IMR-90 (cell line): ENCODE results near the gene CNTN4. TPM values are rescaled to one million over a fixed set of nuclear protein-coding genes. Genes with fewer than 3 reads are reported as not detected.

Experiments
- ATAC-seq: fragments of 200-7000 bp; cut with Tn5 transposase; 2 replicates; pipeline ENCODE4 v1.9.1; 2020; ENCODE audit warnings: low read depth, mild to moderate bottlenecking, moderate library complexity
- BruUV-seq: library from RNA; stranded (reverse); fragments of 400-500 nt; replicated peaks from 2 replicates; lab custom pipeline; 2021; lab: Mats Ljungman, UMichigan
- CTCF ChIA-PET: fragments of 300-600 bp; formaldehyde crosslinking; extraction: SDS; loops from one replicate; lab custom pipeline; 2021; ENCODE audit warnings: antibody characterized with exemption; lab: Yijun Ruan, JAX
- POLR2A ChIA-PET: fragments of 300-600 bp; sonication (Branson Sonifier 250); formaldehyde crosslinking; loops from one replicate; lab custom pipeline; 2022; ENCODE audit warnings: antibody characterized with exemption; ENCODE audit not compliant: unreplicated experiment; lab: Charles Lee
- DNase-seq: peaks from one replicate; pipeline ENCODE4 v3.0.0; 2013
- H2AFZ ChIP-seq: replicated peaks from 2 replicates; pipeline ENCODE3; 2013; ENCODE audit warnings: low read length, mild to moderate bottlenecking; ENCODE audit not compliant: poor library complexity
- H2AK5ac ChIP-seq: 2 replicates; pipeline ENCODE4 v1.6.1; 2013; ENCODE audit warnings: low read depth, low read length, inconsistent platforms
- H2AK9ac ChIP-seq: replicated peaks from 2 replicates; pipeline ENCODE3; 2013; ENCODE audit warnings: mild to moderate bottlenecking, low read depth, low read length, moderate library complexity; ENCODE audit not compliant: poor library complexity
- H2BK120ac ChIP-seq: 2 replicates; pipeline ENCODE4 v1.6.1; 2013; ENCODE audit warnings: low read depth, low read length, inconsistent platforms
- H2BK15ac ChIP-seq: 3 replicates; pipeline ENCODE4 v1.6.1; 2013; ENCODE audit warnings: low read depth, low read length, inconsistent platforms
- H2BK20ac ChIP-seq: 2 replicates; pipeline ENCODE4 v1.6.1; 2013; ENCODE audit warnings: low read depth, mild to moderate bottlenecking, inconsistent platforms, low read length, moderate library complexity
- H2BK5ac ChIP-seq: 2 replicates; pipeline ENCODE4 v1.6.1; 2013; ENCODE audit warnings: mild to moderate bottlenecking, low read depth, low read length, inconsistent platforms; ENCODE audit not compliant: poor library complexity, severe bottlenecking
- H3K14ac ChIP-seq: replicated peaks from 2 replicates; pipeline ENCODE4 v1.6.1; 2013; ENCODE audit warnings: low read depth, low read length, inconsistent platforms
- H3K18ac ChIP-seq: 2 replicates; pipeline ENCODE4 v1.6.1; 2013; ENCODE audit warnings: low read depth, low read length, control low read depth
- H3K23ac ChIP-seq: 2 replicates; pipeline ENCODE4 v1.6.1; 2013; ENCODE audit warnings: low read depth, low read length, inconsistent platforms
- H3K27ac ChIP-seq: 2 replicates; pipeline ENCODE4 v1.5.1; 2013; ENCODE audit warnings: mild to moderate bottlenecking, control low read depth, low read length; ENCODE audit not compliant: insufficient read depth
- H3K27me3 ChIP-seq: 2 replicates; pipeline ENCODE4 v1.6.1; 2013; ENCODE audit warnings: low read length; ENCODE audit not compliant: control insufficient read depth, insufficient read depth
- H3K36me3 ChIP-seq: 2 replicates; pipeline ENCODE4 v1.6.1; 2013; ENCODE audit warnings: low read length, mixed read lengths; ENCODE audit not compliant: control insufficient read depth, insufficient read depth
- H3K4ac ChIP-seq: 2 replicates; pipeline ENCODE4 v1.6.1; 2013; ENCODE audit warnings: low read depth, low read length, inconsistent platforms
- H3K4me1 ChIP-seq: 2 replicates; pipeline ENCODE4 v1.6.1; 2013; ENCODE audit warnings: low read length, mixed read lengths; ENCODE audit not compliant: control insufficient read depth, insufficient read depth
- H3K4me2 ChIP-seq: 2 replicates; pipeline ENCODE4 v1.6.1; 2013; ENCODE audit warnings: low read depth, mild to moderate bottlenecking, control low read depth, low read length, moderate library complexity
- H3K4me3 ChIP-seq: 2 replicates; pipeline ENCODE4 v1.5.1; 2013; ENCODE audit warnings: low read depth, mild to moderate bottlenecking, control low read depth, low read length, moderate library complexity; ENCODE audit not compliant: insufficient read depth
- H3K56ac ChIP-seq: 2 replicates; pipeline ENCODE4 v1.6.1; 2013; ENCODE audit warnings: low read length, inconsistent platforms; ENCODE audit not compliant: insufficient read depth; ENCODE audit errors: extremely low read depth
- H3K79me1 ChIP-seq, 2 experiments: 2 replicates each; pipeline ENCODE4 v1.6.1; 2013; ENCODE audit warnings: low read length in 2 of 2, inconsistent platforms in 1 of 2, low read depth in 1 of 2
- H3K9ac ChIP-seq: 2 replicates; pipeline ENCODE4 v1.6.1; 2013; ENCODE audit warnings: low read depth, low read length, control low read depth
- H3K9me1 ChIP-seq: 2 replicates; pipeline ENCODE4 v1.6.1; 2013; ENCODE audit warnings: low read length, inconsistent platforms; ENCODE audit not compliant: insufficient read depth
- H3K9me3 ChIP-seq: 2 replicates; pipeline ENCODE4 v1.6.1; 2013; ENCODE audit warnings: low read length; ENCODE audit not compliant: control insufficient read depth, insufficient read depth
- H4K20me1 ChIP-seq: 2 replicates; pipeline ENCODE4 v1.6.1; 2013; ENCODE audit warnings: low read length, inconsistent platforms; ENCODE audit not compliant: insufficient read depth
- H4K5ac ChIP-seq: 2 replicates; pipeline ENCODE4 v1.6.1; 2013; ENCODE audit warnings: mild to moderate bottlenecking, low read depth, low read length, control low read depth
- H4K8ac ChIP-seq, 2 experiments: 2 replicates each; pipeline ENCODE4 v1.6.1; 2013; ENCODE audit warnings: low read depth in 2 of 2, low read length in 2 of 2, control low read depth in 1 of 2, inconsistent platforms in 1 of 2
- H4K91ac ChIP-seq: 2 replicates; pipeline ENCODE4 v1.6.1; 2013; ENCODE audit warnings: low read depth, low read length, inconsistent platforms; ENCODE audit not compliant: insufficient read depth
- CHD1 ChIP-seq: IDR thresholded peaks from 2 replicates; pipeline ENCODE4 v1.6.1; 2012; ENCODE audit warnings: low read depth, low read length, improper control_type of control experiment
- FOS ChIP-seq: fragments of 150-350 bp; IDR thresholded peaks from 2 replicates; pipeline ENCODE4 v1.6.1; 2016; ENCODE audit warnings: low read depth, low read length
- MAZ ChIP-seq: IDR thresholded peaks from 2 replicates; pipeline ENCODE4 v1.6.1; 2012; ENCODE audit warnings: low read depth, mild to moderate bottlenecking, low read length, improper control_type of control experiment, moderate library complexity, borderline replicate concordance
- RAD21 ChIP-seq: IDR thresholded peaks from 2 replicates; pipeline ENCODE4 v1.6.1; 2012; ENCODE audit warnings: low read length, improper control_type of control experiment
- RCOR1 ChIP-seq: IDR thresholded peaks from 2 replicates; pipeline ENCODE4 v1.6.1; 2012; ENCODE audit warnings: mild to moderate bottlenecking, low read length, improper control_type of control experiment; ENCODE audit not compliant: insufficient replicate concordance
- RFX5 ChIP-seq: IDR thresholded peaks from 2 replicates; pipeline ENCODE4 v1.8.0; 2012; ENCODE audit warnings: low read depth, mild to moderate bottlenecking, low read length, moderate library complexity
- WGBS, 2 experiments: methylation state at CpG; one replicate each; pipeline versions ENCODE4 v1.1.5 to v1.1.7; 2013; ENCODE audit warnings: missing lambda C conversion rate in 2 of 2; ENCODE audit not compliant: insufficient read length in 1 of 2; ENCODE audit errors: extremely low coverage in 2 of 2; 5-methylcytosine and 5-hydroxymethylcytosine counted together
- dilution Hi-C: fragments of 300-500 bp; cut with HindIII; formaldehyde crosslinking; loops from one replicate; pipeline ENCODE4 v1.14.3; 2018; ENCODE audit warnings: low sequenced_read_pairs; ENCODE audit not compliant: unreplicated experiment
- in situ Hi-C: fragments of 300-500 bp; cut with MboI; formaldehyde crosslinking; loops from 3 replicates; pipeline ENCODE4 v1.14.3; 2019; ENCODE audit warnings: low sequenced_read_pairs, inconsistent platforms, mixed read lengths
- intact Hi-C: fragments of 100-400 bp; cut with micrococcal nuclease; formaldehyde crosslinking; loops from 2 replicates; pipeline ENCODE4 v1.10.0; 2022
- polyA plus RNA-seq, 3 experiments: library from polyadenylated mRNA; depleted of rRNA; stranded (reverse); fragments of >200 nt; gene quantifications; 2 replicates each; pipeline ENCODE4 v1.2.3, GENCODE V29; 2012; ENCODE audit warnings: low replicate concordance in 1 of 3
- total RNA-seq: library from RNA; depleted of rRNA; stranded (reverse); fragments of >200 nt; gene quantifications from 2 replicates; pipeline ENCODE4 v1.2.3, GENCODE V29; 2012
- TF ChIP-seq, protein P1 (sequence below): conservative IDR thresholded peaks from 2 replicates; pipeline ENCODE4 v1.5.1; 2012; ENCODE audit warnings: mild to moderate bottlenecking, low read depth, low read length, improper control_type of control experiment

CNTN4 gene
- total and polyA plus RNA-seq, 2 of the 4 experiments (the other 2 are of a cell fraction), result under 0.01 TPM; not detected in 1

DNA sequence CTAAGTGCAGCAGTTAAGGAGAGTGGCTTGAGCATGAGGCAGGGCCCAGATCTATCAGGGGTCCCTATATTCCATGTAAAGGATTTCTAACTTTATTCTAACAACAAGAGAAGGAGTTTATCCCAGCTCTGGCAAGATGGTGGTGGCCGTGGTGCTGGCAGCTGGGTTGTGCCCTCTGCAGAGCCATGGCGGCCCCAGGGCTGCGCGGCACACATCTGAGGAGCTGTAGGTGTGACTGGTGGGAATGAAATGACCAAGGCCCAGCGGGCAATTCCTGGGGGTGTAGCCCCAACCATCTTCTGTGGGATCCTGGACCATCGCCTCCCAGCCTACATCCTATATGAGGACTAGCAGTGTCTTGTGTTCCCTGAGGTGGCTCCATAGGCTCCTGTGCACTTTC lies 263.5 kb downstream of the CNTN4 start:
- H2AK5ac ChIP-seq, result no peak overlapping the region
- H3K18ac ChIP-seq, result no peak overlapping the region
- no peak overlapping the region for H3K4me2 ChIP-seq
- H3K27ac ChIP-seq, result no peak overlapping the region
- no peaks in the 10 kb centered on the region for H4K20me1 ChIP-seq
- no peak overlapping the region for H3K4me3 ChIP-seq
- ATAC-seq (no peak), DNase-seq (no peak)
- no peaks in the 10 kb centered on the region for H3K36me3 ChIP-seq
- H2BK120ac ChIP-seq, result no peak overlapping the region
- in situ Hi-C loops, result no loop called here
- H3K79me1 ChIP-seq, result no peaks in the 10 kb centered on the region
- H4K5ac ChIP-seq, result no peak overlapping the region
- H2BK15ac ChIP-seq, result no peak overlapping the region
- intact Hi-C loops, result no loop called here
- H2AFZ ChIP-seq, result no peak overlapping the region
- peaks cover 4% of the 10 kb centered on the region for H3K9me3 ChIP-seq
- dilution Hi-C loops, result no loop called here
- H3K4ac ChIP-seq, result no peak overlapping the region
- CTCF ChIA-PET, result no interaction called here
- no CpG with 5 or more reads among the region's 6 CpGs for WGBS, 2 experiments
- no peak overlapping the region for H2AK9ac ChIP-seq
- H3K23ac ChIP-seq, result no peak overlapping the region
- no peaks in the 10 kb centered on the region for H3K9me1 ChIP-seq
- no peak overlapping the region for H4K91ac ChIP-seq
- no peak overlapping the region for H3K56ac ChIP-seq
- BruUV-seq, result no TSS peak
- TF ChIP-seq FOS (no peak), CHD1 (no peak), MAZ (no peak), RAD21 (no peak), RCOR1 (no peak), RFX5 (no peak)
- TF ChIP-seq, protein P1, sequence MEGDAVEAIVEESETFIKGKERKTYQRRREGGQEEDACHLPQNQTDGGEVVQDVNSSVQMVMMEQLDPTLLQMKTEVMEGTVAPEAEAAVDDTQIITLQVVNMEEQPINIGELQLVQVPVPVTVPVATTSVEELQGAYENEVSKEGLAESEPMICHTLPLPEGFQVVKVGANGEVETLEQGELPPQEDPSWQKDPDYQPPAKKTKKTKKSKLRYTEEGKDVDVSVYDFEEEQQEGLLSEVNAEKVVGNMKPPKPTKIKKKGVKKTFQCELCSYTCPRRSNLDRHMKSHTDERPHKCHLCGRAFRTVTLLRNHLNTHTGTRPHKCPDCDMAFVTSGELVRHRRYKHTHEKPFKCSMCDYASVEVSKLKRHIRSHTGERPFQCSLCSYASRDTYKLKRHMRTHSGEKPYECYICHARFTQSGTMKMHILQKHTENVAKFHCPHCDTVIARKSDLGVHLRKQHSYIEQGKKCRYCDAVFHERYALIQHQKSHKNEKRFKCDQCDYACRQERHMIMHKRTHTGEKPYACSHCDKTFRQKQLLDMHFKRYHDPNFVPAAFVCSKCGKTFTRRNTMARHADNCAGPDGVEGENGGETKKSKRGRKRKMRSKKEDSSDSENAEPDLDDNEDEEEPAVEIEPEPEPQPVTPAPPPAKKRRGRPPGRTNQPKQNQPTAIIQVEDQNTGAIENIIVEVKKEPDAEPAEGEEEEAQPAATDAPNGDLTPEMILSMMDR, result no peak
- H3K9ac ChIP-seq, result no peak overlapping the region
- H2BK20ac ChIP-seq, result no peak overlapping the region
- no peak overlapping the region for H4K8ac ChIP-seq
- POLR2A ChIA-PET, result no interaction called here
- no peak overlapping the region for H3K14ac ChIP-seq
- H3K4me1 ChIP-seq, result no peaks in the 10 kb centered on the region
- no peak overlapping the region for H2BK5ac ChIP-seq
- no peaks in the 10 kb centered on the region for H3K27me3 ChIP-seq
